Hepatocyte (in vitro differentiated cells): ENCODE measurements around the gene ISYNA1. TPM values are rescaled to one million over a fixed set of nuclear protein-coding genes. Genes with fewer than 3 reads are reported as not detected.

Experiments used
- DNase-seq: peaks from one replicate; pipeline ENCODE4 v3.0.0-alpha.2; 2016; ENCODE audit warnings: low spot score
- H2AFZ ChIP-seq: fragments of 200-600 bp; sonication (generic); 2 replicates; pipeline ENCODE4 v1.6.0; 2016; ENCODE audit warnings: antibody characterized with exemption, mild to moderate bottlenecking
- H3K27ac ChIP-seq: fragments of 200-600 bp; sonication (generic); 2 replicates; pipeline ENCODE4 v1.5.1; 2016; ENCODE audit warnings: mild to moderate bottlenecking
- H3K27me3 ChIP-seq: fragments of 200-600 bp; sonication (generic); 2 replicates; pipeline ENCODE4 v1.6.1; 2016
- H3K36me3 ChIP-seq: fragments of 200-600 bp; sonication (generic); replicated peaks from 2 replicates; pipeline ENCODE4 v1.5.1; 2016; ENCODE audit warnings: low read depth; ENCODE audit not compliant: insufficient read depth
- H3K4me1 ChIP-seq: fragments of 200-600 bp; sonication (generic); 2 replicates; pipeline ENCODE4 v1.5.1; 2016; ENCODE audit warnings: mild to moderate bottlenecking, moderate library complexity; ENCODE audit not compliant: insufficient read depth
- H3K4me2 ChIP-seq: fragments of 200-600 bp; sonication (generic); 2 replicates; pipeline ENCODE4 v1.6.0; 2016
- H3K4me3 ChIP-seq: fragments of 200-600 bp; sonication (generic); 2 replicates; pipeline ENCODE4 v1.5.1; 2016; ENCODE audit warnings: mild to moderate bottlenecking
- H3K79me2 ChIP-seq: fragments of 200-600 bp; sonication (generic); 2 replicates; pipeline ENCODE4 v1.6.0; 2017; ENCODE audit warnings: mild to moderate bottlenecking
- H3K9me2 ChIP-seq: fragments of 200-600 bp; sonication (generic); replicated peaks from 2 replicates; pipeline ENCODE4 v1.6.0; 2017; ENCODE audit warnings: mild to moderate bottlenecking; ENCODE audit not compliant: insufficient read depth
- H3K9me3 ChIP-seq: fragments of 200-600 bp; sonication (generic); 2 replicates; pipeline ENCODE4 v1.5.1; 2016; ENCODE audit warnings: low read depth, mild to moderate bottlenecking
- H4K20me1 ChIP-seq: fragments of 200-600 bp; sonication (generic); 2 replicates; pipeline ENCODE4 v1.6.0; 2016; ENCODE audit warnings: mild to moderate bottlenecking; ENCODE audit not compliant: insufficient read depth, poor library complexity, severe bottlenecking
- CTCF ChIP-seq: fragments of 200-600 bp; sonication (generic); IDR thresholded peaks from 2 replicates; pipeline ENCODE4 v1.5.1; 2016; ENCODE audit warnings: antibody characterized with exemption, mild to moderate bottlenecking; ENCODE audit not compliant: poor library complexity
- EZH2 ChIP-seq: fragments of 200-600 bp; sonication (generic); IDR thresholded peaks from 2 replicates; pipeline ENCODE4 v1.6.1; 2016; ENCODE audit warnings: antibody characterized with exemption, mild to moderate bottlenecking, borderline replicate concordance
- EZH2phosphoT487 ChIP-seq: fragments of 200-600 bp; sonication (generic); IDR thresholded peaks from one replicate; pipeline ENCODE4 v1.6.1; 2018; ENCODE audit warnings: antibody characterized with exemption, mild to moderate bottlenecking, low read depth, moderate library complexity; ENCODE audit not compliant: unreplicated experiment, severe bottlenecking
- WGBS: methylation state at CpG from one replicate; pipeline ENCODE4 v1.1.6; 2016; ENCODE audit warnings: low lambda C conversion rate; ENCODE audit errors: missing lambda C conversion rate; 5-methylcytosine and 5-hydroxymethylcytosine counted together
- polyA plus RNA-seq: library from polyadenylated mRNA; unstranded; fragments of >200 nt; fragmentation: Nextera tagmentation; extraction: Ambion mirVana; gene quantifications from 2 replicates; pipeline ENCODE4 v1.2.1, GENCODE V29; 2016
- total RNA-seq: library from RNA; depleted of rRNA; stranded (reverse); fragments of >200 nt; gene quantifications from 2 replicates; pipeline ENCODE4 v1.2.3, GENCODE V29; 2014

The ISYNA1 gene
- total and polyA plus RNA-seq, 2 experiments from 2014 or later: 51.5 to 144 TPM

GRCh38 chr19:18474366-18474887 is 36.5 kb upstream of the ISYNA1 start:
- Histone ChIP-seq H2AFZ (no peak overlapping the region), H4K20me1 (peaks cover 45% of the 10 kb centered on the region), H3K4me2 (no peak overlapping the region), H3K4me1 (peaks cover 21% of the 10 kb centered on the region), H3K9me2 (no peaks in the 10 kb centered on the region), H3K27ac (no peak overlapping the region), H3K9me3 (no peaks in the 10 kb centered on the region), H3K79me2 (peaks cover 64% of the 10 kb centered on the region), H3K36me3 (no peaks in the 10 kb centered on the region), H3K27me3 (no peaks in the 10 kb centered on the region), H3K4me3 (no peak overlapping the region)
- WGBS: 98% methylated on average over 13 of the region's 13 CpGs
- TF ChIP-seq CTCF (no peak), EZH2 (no peak), EZH2phosphoT487 (no peak)
- no peak for DNase-seq

GRCh38 chr19:18473706-18474087 is 35.8 kb upstream of the ISYNA1 start:
- 95% methylated on average over 7 of the region's 8 CpGs for whole genome bisulfite sequencing
- no peaks in the 10 kb centered on the region for H3K9me3 ChIP-seq
- H3K27ac ChIP-seq: no peak overlapping the region
- H4K20me1 ChIP-seq: peaks cover 46% of the 10 kb centered on the region
- no peak overlapping the region for H2AFZ ChIP-seq
- H3K9me2 ChIP-seq: no peaks in the 10 kb centered on the region
- no peaks in the 10 kb centered on the region for H3K27me3 ChIP-seq
- no peak overlapping the region for H3K4me2 ChIP-seq
- H3K36me3 ChIP-seq: no peaks in the 10 kb centered on the region
- H3K4me3 ChIP-seq: no peak overlapping the region
- H3K4me1 ChIP-seq: peaks cover 21% of the 10 kb centered on the region
- no peak for DNase-seq
- H3K79me2 ChIP-seq: peaks cover 64% of the 10 kb centered on the region
- TF ChIP-seq EZH2phosphoT487 (no peak), CTCF (no peak), EZH2 (no peak)

- Histone ChIP-seq H4K20me1 (peaks cover 48% of the 10 kb centered on the region), H3K27ac (no peak overlapping the region), H3K27me3 (no peaks in the 10 kb centered on the region), H3K4me3 (no peak overlapping the region), H3K36me3 (no peaks in the 10 kb centered on the region), H3K4me2 (no peak overlapping the region), H2AFZ (no peak overlapping the region), H3K9me3 (no peaks in the 10 kb centered on the region), H3K4me1 (peaks cover 16% of the 10 kb centered on the region), H3K9me2 (no peaks in the 10 kb centered on the region), H3K79me2 (peaks cover 61% of the 10 kb centered on the region)
- WGBS: 89% methylated on average over 8 of the region's 8 CpGs
- TF ChIP-seq EZH2 (no peak), EZH2phosphoT487 (no peak)
- no peak for DNase-seq
Observed at GRCh38 chr19:18473003-18473705, 35.2 kb upstream of the ISYNA1 start.

GRCh38 chr19:18470787-18471186 is 32.9 kb upstream of the ISYNA1 start:
- peaks cover 16% of the 10 kb centered on the region for H3K4me1 ChIP-seq
- H3K4me2 ChIP-seq: no peak overlapping the region
- no peak overlapping the region for H3K4me3 ChIP-seq
- H3K9me2 ChIP-seq: no peaks in the 10 kb centered on the region
- 39% methylated on average over 2 of the region's 2 CpGs for WGBS
- peaks cover 38% of the 10 kb centered on the region for H4K20me1 ChIP-seq
- TF ChIP-seq EZH2phosphoT487 (no peak), EZH2 (no peak), CTCF (no peak)
- no peaks in the 10 kb centered on the region for H3K27me3 ChIP-seq
- no peaks in the 10 kb centered on the region for H3K9me3 ChIP-seq
- H3K36me3 ChIP-seq: no peaks in the 10 kb centered on the region
- peaks cover 53% of the 10 kb centered on the region for H3K79me2 ChIP-seq
- no peak overlapping the region for H2AFZ ChIP-seq
- no peak for DNase-seq
- no peak overlapping the region for H3K27ac ChIP-seq
